Measurements from ENCODE around the gene BNC1. TPM values are rescaled to one million over a fixed set of nuclear protein-coding genes. Genes with fewer than 3 reads are reported as not detected.

The BNC1 gene
- total and polyA plus RNA-seq, 2 experiments from 2014 or later = 23.1 to 24.3 TPM

DNA sequence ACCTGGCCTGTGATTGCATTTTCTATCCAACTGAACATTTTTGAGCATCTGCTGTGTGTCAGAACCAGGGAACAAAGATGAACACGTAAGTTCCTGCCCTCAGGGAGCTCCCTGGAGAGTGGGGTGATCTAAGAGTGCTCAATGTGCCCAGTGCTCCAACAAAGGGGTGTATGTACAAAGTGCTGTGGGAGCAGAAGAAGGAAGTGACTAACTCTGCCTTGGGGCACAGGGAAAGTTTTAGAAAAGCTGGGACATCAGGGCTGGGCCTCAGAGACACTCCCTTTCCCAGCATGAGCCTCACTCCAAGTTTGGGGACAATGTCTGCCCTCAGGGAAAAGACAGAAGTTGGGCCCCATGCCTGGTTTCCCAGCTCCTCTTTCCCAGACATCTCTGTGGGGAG is 27.6 kb upstream of the BNC1 start:
- no peak overlapping the region for H2AFZ ChIP-seq
- peaks cover 9% of the 10 kb centered on the region for H3K4me1 ChIP-seq (ENCODE audit: insufficient read depth)
- H3K79me2 ChIP-seq = no peaks in the 10 kb centered on the region
- H4K20me1 ChIP-seq (ENCODE audit: insufficient read depth, poor library complexity, severe bottlenecking) = no peaks in the 10 kb centered on the region
- H3K9me2 ChIP-seq (replicated peaks; ENCODE audit: insufficient read depth) = no peaks in the 10 kb centered on the region
- WGBS (ENCODE audit: low lambda C conversion rate, missing lambda C conversion rate) = 81% methylated on average over 1 of the region's 1 CpG
- no peak overlapping the region for H3K4me2 ChIP-seq
- H3K27me3 ChIP-seq = no peaks in the 10 kb centered on the region
- no peak overlapping the region for H3K27ac ChIP-seq
- H3K4me3 ChIP-seq = no peak overlapping the region
- no peak for TF ChIP-seq EZH2 (IDR thresholded peaks at IDR 0.05; ENCODE audit: borderline replicate concordance)
- TF ChIP-seq, protein P1, sequence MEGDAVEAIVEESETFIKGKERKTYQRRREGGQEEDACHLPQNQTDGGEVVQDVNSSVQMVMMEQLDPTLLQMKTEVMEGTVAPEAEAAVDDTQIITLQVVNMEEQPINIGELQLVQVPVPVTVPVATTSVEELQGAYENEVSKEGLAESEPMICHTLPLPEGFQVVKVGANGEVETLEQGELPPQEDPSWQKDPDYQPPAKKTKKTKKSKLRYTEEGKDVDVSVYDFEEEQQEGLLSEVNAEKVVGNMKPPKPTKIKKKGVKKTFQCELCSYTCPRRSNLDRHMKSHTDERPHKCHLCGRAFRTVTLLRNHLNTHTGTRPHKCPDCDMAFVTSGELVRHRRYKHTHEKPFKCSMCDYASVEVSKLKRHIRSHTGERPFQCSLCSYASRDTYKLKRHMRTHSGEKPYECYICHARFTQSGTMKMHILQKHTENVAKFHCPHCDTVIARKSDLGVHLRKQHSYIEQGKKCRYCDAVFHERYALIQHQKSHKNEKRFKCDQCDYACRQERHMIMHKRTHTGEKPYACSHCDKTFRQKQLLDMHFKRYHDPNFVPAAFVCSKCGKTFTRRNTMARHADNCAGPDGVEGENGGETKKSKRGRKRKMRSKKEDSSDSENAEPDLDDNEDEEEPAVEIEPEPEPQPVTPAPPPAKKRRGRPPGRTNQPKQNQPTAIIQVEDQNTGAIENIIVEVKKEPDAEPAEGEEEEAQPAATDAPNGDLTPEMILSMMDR (IDR thresholded peaks at IDR 0.05; ENCODE audit: poor library complexity) = no peak
- no peak for TF ChIP-seq EZH2phosphoT487 (IDR thresholded peaks at IDR 0.05; ENCODE audit: low read depth, severe bottlenecking, unreplicated experiment)
- H3K36me3 ChIP-seq (replicated peaks; ENCODE audit: insufficient read depth, low read depth) = no peaks in the 10 kb centered on the region
- no peaks in the 10 kb centered on the region for H3K9me3 ChIP-seq (ENCODE audit: low read depth)
- no peak for DNase-seq (ENCODE audit: low spot score)

DNA sequence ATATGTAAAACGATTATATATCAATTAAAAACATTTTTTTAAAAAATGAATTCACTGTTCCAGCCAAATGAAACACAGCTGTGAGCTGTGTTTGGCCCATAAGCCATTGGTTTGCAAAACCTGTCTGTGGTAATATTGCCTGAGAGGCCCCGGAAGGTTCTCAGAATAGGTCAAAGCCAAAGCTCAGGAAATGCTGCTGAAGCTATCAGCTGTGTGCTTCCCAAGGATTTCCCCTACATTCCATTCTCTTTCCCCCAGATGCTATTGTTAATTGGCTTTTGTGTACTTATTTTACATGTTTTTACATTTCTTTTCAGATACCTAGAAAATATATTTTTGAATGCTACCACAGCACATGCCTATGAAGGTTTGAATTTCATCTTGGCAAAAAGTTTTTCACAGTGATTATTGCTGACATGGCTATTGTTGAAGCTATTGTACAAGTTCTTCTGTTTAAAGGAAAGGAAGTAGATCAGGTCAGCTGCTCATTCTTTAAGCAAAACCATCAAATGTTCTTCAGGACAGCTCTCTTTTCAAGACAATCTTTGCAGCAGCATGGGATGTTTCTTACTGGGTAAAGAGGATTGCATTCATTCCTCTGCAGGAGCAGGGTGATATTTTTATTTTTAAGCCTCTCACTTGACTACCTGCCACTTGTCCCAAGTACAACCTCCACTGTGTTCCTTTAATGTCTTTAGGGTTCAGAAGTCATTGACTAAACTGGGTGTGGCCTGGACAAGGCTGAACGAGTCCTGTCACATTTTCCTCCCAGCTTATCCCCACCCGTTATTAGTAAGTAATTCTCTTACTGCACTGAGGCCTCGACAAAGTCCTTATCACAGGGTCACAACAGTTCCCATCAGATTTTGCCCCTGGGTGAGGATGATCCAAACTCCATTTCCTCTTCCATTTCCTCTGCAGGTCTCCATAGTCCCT is 26.3 kb upstream of the BNC1 start:
- Histone ChIP-seq H3K27ac (no peak overlapping the region), H3K9me2 (replicated peaks; ENCODE audit: insufficient read depth) (no peaks in the 10 kb centered on the region), H3K4me2 (no peak overlapping the region), H3K9me3 (ENCODE audit: low read depth) (no peaks in the 10 kb centered on the region), H4K20me1 (ENCODE audit: insufficient read depth, poor library complexity, severe bottlenecking) (no peaks in the 10 kb centered on the region), H3K4me1 (ENCODE audit: insufficient read depth) (peaks cover 16% of the 10 kb centered on the region), H3K4me3 (no peak overlapping the region), H3K79me2 (no peaks in the 10 kb centered on the region), H2AFZ (no peak overlapping the region), H3K36me3 (replicated peaks; ENCODE audit: insufficient read depth, low read depth) (no peaks in the 10 kb centered on the region), H3K27me3 (no peaks in the 10 kb centered on the region)
- TF ChIP-seq EZH2phosphoT487 (IDR thresholded peaks at IDR 0.05; ENCODE audit: low read depth, severe bottlenecking, unreplicated experiment) (no peak), EZH2 (IDR thresholded peaks at IDR 0.05; ENCODE audit: borderline replicate concordance) (no peak)
- TF ChIP-seq, protein P1 (IDR thresholded peaks at IDR 0.05; ENCODE audit: poor library complexity) = no peak
- 54% methylated on average over 5 of the region's 5 CpGs for WGBS (ENCODE audit: low lambda C conversion rate, missing lambda C conversion rate)
- DNase-seq (ENCODE audit: low spot score) = no peak

DNA sequence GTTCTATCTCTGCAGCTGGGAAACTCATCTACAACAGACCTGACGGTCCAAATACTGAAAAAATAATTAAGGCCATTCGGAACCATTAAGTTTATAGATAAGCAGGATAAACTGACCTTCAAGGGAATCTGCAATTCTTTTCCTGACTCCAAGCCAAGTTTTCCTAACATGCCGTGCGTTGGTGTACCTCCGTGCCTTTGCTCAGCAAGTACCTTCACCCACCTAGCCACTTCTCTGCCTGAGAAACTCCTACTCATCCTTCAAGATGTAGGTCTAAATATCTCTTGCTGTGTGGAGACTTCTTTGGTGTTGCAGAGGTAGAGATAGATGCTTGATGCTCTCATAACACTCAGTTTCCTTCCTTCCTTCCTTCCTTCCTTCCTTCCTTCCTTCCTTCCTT is 24.2 kb upstream of the BNC1 start:
- Histone ChIP-seq H3K4me3 (no peak overlapping the region), H3K27me3 (no peaks in the 10 kb centered on the region), H3K4me2 (no peak overlapping the region), H3K9me2 (replicated peaks; ENCODE audit: insufficient read depth) (no peaks in the 10 kb centered on the region), H3K27ac (no peak overlapping the region), H4K20me1 (ENCODE audit: insufficient read depth, poor library complexity, severe bottlenecking) (no peaks in the 10 kb centered on the region), H3K79me2 (no peaks in the 10 kb centered on the region), H3K4me1 (ENCODE audit: insufficient read depth) (peaks cover 18% of the 10 kb centered on the region), H2AFZ (no peak overlapping the region), H3K36me3 (replicated peaks; ENCODE audit: insufficient read depth, low read depth) (no peaks in the 10 kb centered on the region), H3K9me3 (ENCODE audit: low read depth) (no peaks in the 10 kb centered on the region)
- DNase-seq (ENCODE audit: low spot score) = no peak
- TF ChIP-seq, protein P1 (IDR thresholded peaks at IDR 0.05; ENCODE audit: poor library complexity) = no peak
- TF ChIP-seq EZH2phosphoT487 (IDR thresholded peaks at IDR 0.05; ENCODE audit: low read depth, severe bottlenecking, unreplicated experiment) (no peak), EZH2 (IDR thresholded peaks at IDR 0.05; ENCODE audit: borderline replicate concordance) (no peak)
- 87% methylated on average over 5 of the region's 5 CpGs for WGBS (ENCODE audit: low lambda C conversion rate, missing lambda C conversion rate)

Data from hepatocyte (in vitro differentiated cells).